HL-60 (cell line): ENCODE measurements around the gene FOXP4.

Source experiments
- DNase-seq, 2 experiments: peaks; one replicate each; pipeline ENCODE4 v3.0.0-alpha.2; 2010 to 2020; ENCODE audit warnings: low read depth in 1 of 2, low spot score in 1 of 2
- H3K27ac ChIP-seq: fragments of 250-450 bp; sonication (Bioruptor Pico); replicated peaks from 2 replicates; pipeline ENCODE4 v1.5.1; 2020; ENCODE audit warnings: mild to moderate bottlenecking, moderate library complexity
- H3K27me3 ChIP-seq: fragments of 250-450 bp; sonication (Bioruptor Pico); 2 replicates; pipeline ENCODE4 v1.5.1; 2021; ENCODE audit warnings: mild to moderate bottlenecking, moderate library complexity; ENCODE audit not compliant: insufficient read depth, poor library complexity, severe bottlenecking
- H3K4me3 ChIP-seq: replicated peaks from 2 replicates; pipeline ENCODE4 v1.5.1; 2011; ENCODE audit warnings: mild to moderate bottlenecking, control low read depth, low read length; ENCODE audit not compliant: insufficient read depth
- GABPA ChIP-seq: IDR thresholded peaks from 2 replicates; pipeline ENCODE4 v1.6.1; 2012; ENCODE audit warnings: low read depth
- POLR2AphosphoS5 ChIP-seq: IDR thresholded peaks from 2 replicates; pipeline ENCODE4 v1.6.1; 2012; ENCODE audit warnings: low read depth
- REST ChIP-seq: IDR thresholded peaks from 2 replicates; pipeline ENCODE4 v1.6.1; 2012; ENCODE audit warnings: low read depth; ENCODE audit not compliant: insufficient replicate concordance
- SPI1 ChIP-seq: IDR thresholded peaks from 2 replicates; pipeline ENCODE4 v1.6.1; 2012; ENCODE audit warnings: low read depth, mild to moderate bottlenecking, borderline replicate concordance
- TF ChIP-seq, protein P1 (sequence below): IDR thresholded peaks from one replicate; pipeline ENCODE4 v1.5.1; 2011; ENCODE audit warnings: low read length, control low read depth, inconsistent platforms; ENCODE audit not compliant: insufficient read depth

FOXP4 gene

DNA sequence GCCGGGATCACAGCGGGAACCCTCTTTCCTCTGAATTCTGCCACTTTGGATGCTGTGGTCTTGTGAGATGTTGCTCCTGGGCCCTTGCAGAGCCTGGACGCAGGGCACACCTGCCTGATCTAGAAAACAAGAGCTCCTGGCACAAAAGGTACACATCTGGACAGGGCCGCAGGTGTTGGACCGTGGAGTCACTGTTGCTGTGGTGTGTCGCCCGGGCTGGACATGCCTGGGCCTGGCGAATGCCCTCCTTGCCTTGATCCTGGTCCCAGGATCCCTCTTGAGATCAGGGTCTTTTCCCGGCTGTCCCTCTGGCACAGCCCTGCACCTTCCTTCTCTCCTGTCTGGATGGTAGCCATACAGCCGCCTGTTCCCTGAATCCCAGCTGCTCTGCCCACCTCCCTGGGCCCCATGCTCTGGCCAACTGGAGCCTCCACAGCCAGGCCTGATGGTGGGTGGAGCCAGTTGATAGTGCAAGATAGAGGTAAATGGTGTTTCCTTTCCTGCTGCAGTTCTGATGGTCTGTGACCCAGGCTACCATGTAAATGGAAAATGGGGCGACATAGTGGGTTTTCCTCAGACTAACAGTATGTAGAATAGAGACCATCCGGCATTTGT, 5.0 kb downstream of the FOXP4 start:
- TF ChIP-seq GABPA: no peak
- no peak for TF ChIP-seq POLR2AphosphoS5
- TF ChIP-seq SPI1: no peak
- TF ChIP-seq, protein P1, sequence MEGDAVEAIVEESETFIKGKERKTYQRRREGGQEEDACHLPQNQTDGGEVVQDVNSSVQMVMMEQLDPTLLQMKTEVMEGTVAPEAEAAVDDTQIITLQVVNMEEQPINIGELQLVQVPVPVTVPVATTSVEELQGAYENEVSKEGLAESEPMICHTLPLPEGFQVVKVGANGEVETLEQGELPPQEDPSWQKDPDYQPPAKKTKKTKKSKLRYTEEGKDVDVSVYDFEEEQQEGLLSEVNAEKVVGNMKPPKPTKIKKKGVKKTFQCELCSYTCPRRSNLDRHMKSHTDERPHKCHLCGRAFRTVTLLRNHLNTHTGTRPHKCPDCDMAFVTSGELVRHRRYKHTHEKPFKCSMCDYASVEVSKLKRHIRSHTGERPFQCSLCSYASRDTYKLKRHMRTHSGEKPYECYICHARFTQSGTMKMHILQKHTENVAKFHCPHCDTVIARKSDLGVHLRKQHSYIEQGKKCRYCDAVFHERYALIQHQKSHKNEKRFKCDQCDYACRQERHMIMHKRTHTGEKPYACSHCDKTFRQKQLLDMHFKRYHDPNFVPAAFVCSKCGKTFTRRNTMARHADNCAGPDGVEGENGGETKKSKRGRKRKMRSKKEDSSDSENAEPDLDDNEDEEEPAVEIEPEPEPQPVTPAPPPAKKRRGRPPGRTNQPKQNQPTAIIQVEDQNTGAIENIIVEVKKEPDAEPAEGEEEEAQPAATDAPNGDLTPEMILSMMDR: no peak
- TF ChIP-seq REST: no peak
- Histone ChIP-seq H3K4me3 (no peak overlapping the region), H3K27ac (no peak overlapping the region), H3K27me3 (peaks cover 4% of the 10 kb centered on the region)
- DNase-seq: no peak

DNA sequence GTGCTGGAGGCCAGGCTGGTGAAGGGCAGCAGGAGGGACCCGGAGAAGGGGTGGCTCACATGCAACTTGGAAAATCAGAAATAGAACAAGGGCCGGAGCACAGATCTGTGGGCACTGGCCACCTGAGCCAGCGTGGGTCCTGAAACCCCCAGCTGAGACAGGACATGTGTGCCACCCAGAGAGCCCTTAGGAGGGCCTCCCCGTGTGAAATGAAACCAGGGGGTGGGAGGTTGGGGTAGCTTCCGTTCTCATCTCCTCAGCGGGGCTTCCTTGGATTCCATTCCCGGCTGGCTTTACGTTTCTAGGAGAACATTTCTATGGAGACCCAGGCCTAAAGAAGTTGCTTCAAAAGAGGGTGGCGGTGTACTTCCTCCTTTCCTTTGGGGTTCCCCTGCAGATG, 5.7 kb downstream of the FOXP4 start:
- H3K27me3 ChIP-seq: peaks cover 4% of the 10 kb centered on the region
- DNase-seq: no peak
- no peak overlapping the region for H3K27ac ChIP-seq
- TF ChIP-seq REST: no peak
- no peak for TF ChIP-seq POLR2AphosphoS5
- H3K4me3 ChIP-seq: no peak overlapping the region

DNA sequence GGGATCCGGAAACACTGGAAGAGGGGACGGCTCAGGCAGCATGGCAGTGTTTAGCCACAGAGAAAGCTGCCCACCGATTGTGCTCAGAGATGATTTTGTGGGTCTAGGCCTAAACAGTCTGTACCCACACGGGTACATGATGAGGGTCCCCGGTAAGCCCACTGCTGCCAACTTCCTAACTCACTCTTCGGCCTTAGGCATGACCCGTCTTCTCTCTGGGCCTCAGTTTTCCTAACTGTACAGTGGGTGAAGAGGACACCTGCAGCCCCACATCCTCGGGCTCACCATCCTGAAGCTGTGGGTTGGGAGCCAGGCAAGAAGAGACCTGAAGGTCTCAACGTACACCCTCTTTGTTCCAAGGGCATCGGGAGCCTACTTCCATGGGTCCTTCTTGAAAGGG, 6.5 kb downstream of the FOXP4 start:
- TF ChIP-seq, protein P1: no peak
- TF ChIP-seq GABPA (no peak), POLR2AphosphoS5 (no peak), REST (no peak), SPI1 (no peak)
- Histone ChIP-seq H3K27ac (no peak overlapping the region), H3K4me3 (no peak overlapping the region), H3K27me3 (peaks cover 4% of the 10 kb centered on the region)
- no peak for DNase-seq
